LNCAP (cell line): Measurements from ENCODE around the gene PSMD14.

ENCODE experiments used
- CTCF ChIP-seq: fragments of 450-650 bp; IDR thresholded peaks from 2 replicates; pipeline ENCODE4 v1.5.1; 2017; ENCODE audit warnings: mild to moderate bottlenecking

Gene PSMD14

GRCh38 chr2:161417438-161418274, 109.4 kb downstream of the PSMD14 start:
- no peak for TF ChIP-seq CTCF

- TF ChIP-seq CTCF, result no peak
Observed at GRCh38 chr2:161418275-161418714, 110.1 kb downstream of the PSMD14 start.

GRCh38 chr2:161418715-161419637, 110.8 kb downstream of the PSMD14 start:
- TF ChIP-seq CTCF, result no peak

- no peak for TF ChIP-seq CTCF
Observed at GRCh38 chr2:161419638-161420190, 111.5 kb downstream of the PSMD14 start.

- no peak for TF ChIP-seq CTCF
Observed at GRCh38 chr2:161420406-161421074, 112.3 kb downstream of the PSMD14 start.

- TF ChIP-seq CTCF, result no peak
Observed at GRCh38 chr2:161421686-161422085, 113.5 kb downstream of the PSMD14 start.
